ENCODE data around the gene FILIP1L.

- TF ChIP-seq, protein P1, sequence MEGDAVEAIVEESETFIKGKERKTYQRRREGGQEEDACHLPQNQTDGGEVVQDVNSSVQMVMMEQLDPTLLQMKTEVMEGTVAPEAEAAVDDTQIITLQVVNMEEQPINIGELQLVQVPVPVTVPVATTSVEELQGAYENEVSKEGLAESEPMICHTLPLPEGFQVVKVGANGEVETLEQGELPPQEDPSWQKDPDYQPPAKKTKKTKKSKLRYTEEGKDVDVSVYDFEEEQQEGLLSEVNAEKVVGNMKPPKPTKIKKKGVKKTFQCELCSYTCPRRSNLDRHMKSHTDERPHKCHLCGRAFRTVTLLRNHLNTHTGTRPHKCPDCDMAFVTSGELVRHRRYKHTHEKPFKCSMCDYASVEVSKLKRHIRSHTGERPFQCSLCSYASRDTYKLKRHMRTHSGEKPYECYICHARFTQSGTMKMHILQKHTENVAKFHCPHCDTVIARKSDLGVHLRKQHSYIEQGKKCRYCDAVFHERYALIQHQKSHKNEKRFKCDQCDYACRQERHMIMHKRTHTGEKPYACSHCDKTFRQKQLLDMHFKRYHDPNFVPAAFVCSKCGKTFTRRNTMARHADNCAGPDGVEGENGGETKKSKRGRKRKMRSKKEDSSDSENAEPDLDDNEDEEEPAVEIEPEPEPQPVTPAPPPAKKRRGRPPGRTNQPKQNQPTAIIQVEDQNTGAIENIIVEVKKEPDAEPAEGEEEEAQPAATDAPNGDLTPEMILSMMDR (IDR thresholded peaks at IDR 0.05) = no peak
- TF ChIP-seq EZH2phosphoT487 (IDR thresholded peaks at IDR 0.05) = no peak
These were observed 15.6 kb downstream of the FILIP1L start for GRCh38 chr3:100098784-100099070.
